ENCODE measurements around the gene RASAL2.
"Not testable (repeated sequence)": the region's sequence is repeated elsewhere in the genome, so short reads cannot be mapped to it uniquely, and the experiment has no call there.

RASAL2 gene

GRCh38 chr1:178495741-178496409 is 402.0 kb downstream of the RASAL2 start:
- DNase-seq = no peak

- DNase-seq = no peak
Measured at GRCh38 chr1:178496410-178497135, 402.7 kb downstream of the RASAL2 start, which contains the start of gene CLEC20A. TSS of gene CLEC20A (minus strand) at chr1:178496964. CDS start at chr1:178496939, 25 bp downstream.

DNA sequence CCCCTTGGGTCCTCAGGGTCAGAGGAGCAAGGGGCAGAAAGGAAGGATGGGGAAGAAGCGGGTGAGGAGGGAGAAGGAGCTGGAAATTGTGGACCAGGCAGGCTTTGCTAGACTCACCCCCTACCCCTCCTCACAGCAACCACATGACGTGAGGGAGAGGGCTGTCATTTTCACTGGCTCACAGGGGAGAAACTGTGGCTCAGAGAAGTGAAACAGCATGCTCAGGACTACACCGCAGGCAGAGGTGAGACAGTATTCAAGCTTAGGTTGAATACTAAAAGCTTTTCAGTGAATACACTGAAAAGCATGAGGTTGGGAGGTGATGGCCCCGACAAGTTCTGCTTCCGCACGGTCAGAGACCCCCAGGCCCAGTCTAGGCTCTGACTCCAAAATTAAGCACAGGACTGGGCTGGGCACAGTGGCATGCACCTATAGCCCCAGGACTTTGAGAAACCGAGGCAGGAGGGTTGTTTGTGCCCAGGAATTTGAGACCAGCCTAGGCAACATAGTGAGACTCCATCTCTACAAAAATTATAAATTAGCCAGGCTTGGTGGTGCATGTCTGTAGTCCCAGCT is 404.1 kb downstream of the RASAL2 start:
- DNase-seq = no peak

DNA sequence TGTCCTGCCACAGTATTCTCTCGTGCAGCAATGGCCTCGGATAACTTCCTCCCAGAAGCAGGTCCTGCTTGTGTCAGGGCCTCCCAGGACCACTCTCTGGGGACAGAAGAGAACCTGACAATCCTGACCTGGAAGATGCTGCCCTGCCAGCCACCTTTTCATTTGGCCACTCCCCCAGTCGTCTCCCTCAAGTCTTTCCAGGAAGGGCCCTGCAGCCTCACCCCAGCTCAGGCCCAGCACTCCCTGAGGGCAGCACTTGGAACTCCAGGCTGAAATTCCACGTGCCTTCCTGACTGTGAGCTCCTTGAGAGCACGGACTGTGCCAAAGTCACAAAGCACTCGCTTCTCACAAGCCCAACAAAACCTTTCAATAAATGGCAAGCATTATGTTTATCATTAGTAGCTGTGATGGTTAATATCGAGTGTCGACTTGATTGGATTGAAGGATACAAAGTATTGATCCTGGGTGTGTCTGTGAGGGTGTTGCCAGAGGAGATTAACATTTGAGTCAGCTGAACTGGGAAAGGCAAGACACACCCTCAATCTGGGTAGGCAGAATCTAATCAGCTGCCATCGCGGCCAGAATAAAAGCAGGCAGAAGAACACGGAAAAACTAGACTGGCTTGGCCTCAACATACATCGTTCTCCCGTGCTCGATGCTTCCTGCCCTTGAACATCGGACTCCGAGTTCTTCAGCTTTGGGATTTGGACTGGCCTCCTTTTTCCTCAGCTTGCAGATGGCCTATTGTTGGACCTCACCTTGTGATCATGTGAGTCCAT is 405.2 kb downstream of the RASAL2 start:
- DNase-seq = no peak

DNA sequence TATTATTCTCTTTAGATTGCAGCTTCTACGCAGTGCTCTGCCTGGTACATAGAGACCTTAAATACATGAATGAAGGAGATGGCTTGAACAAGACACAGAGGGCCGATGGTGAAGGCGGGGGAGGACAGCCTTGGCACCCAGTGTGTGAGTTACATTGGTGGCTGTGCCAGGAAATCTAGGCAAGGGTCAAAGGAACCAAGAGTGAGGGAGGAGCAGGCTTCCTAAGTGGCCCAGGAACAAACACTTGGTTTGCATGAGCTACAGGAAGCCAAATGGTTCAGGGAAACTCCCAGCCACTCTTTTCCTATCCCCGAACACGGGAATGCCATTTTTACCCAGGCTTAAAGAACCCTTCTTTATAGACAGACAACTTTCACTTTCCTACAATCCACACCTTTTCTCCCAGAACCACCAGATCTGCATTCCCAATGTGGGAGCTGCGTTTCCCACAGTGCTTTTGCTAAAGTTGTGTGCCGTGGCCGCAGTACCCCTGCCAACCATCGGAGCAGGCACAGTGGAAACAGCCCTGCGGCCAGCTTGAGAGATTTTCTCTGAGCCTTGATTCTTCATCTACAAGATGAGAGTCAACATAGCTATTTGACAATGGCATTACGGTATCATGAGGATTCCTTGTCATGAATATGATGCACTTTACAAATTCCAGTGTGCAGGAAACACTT is 406.3 kb downstream of the RASAL2 start:
- DNase-seq = no peak

- no peak for DNase-seq
Measured at GRCh38 chr1:178500936-178501554, 407.1 kb downstream of the RASAL2 start.

DNA sequence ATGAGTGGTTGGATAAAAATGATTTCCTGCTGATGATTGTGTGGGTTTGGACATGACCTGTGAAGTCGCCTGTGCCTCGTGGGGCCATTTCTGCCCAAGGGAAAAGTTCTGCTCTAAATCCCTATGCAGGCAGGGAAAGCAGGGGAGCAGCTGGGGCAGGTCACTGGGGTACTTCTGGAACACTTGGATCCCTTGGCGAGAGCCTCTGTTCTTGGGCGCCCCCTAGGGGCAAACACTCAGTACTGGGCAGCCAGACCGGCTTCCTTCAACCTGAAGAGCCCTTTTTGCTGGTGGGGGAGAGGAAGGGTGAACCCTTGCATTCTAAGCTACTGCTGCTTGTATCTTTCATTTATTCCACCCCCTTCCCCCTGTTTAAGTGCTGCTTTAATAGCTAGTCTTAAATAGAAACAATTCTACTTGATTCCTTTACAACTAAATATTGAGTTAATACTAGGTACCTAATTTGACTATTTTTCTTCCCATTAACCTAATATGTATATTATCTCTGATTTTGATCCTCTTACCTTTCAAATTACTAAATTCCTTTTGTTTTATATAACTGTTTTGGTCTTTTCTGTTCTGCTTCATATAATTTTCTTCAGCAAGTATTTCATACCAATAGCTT is 407.9 kb downstream of the RASAL2 start:
- peak; percentile 77 to 90 (median 85) for DNase-seq

- no peak for DNase-seq
Measured at GRCh38 chr1:178502330-178502714, 408.4 kb downstream of the RASAL2 start.

DNA sequence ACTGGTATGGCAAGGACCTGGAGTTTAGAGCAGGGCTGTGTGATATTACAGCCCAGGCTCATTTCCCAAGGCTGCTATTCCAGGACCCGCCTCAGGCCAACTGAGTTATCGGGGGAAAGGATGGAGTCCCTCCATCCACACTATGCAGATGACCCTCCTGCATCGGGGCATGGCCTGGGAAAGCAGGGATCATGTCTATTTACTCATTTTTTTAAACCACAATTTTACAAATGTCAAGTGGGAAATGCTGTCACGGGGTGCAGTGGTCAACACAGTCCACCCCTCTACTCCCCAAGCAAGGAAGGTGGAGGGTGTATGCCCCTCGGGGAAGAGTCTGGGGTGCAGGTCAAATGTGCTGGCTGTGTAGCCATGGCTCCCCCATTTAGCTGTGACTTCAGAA is 409.0 kb downstream of the RASAL2 start:
- DNase-seq = no peak

DNA sequence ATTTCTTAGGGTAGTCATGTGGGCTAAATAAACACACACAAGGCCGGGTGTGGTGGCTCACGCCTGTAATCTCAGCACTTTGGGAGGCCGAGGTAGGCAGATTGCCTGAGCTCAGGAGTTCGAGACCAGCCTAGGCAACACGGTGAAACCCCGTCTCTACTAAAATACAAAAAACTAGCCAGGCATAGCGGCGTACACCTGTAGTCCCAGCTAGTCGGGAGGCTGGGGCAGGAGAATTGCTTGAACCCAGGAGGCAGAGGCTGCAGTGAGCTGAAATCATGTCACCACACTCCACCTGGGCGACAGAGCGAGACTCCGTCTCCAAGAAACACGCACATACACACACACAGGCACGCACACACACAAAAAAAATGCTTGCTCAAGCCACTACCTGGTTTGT is 409.4 kb downstream of the RASAL2 start:
- DNase-seq = not testable (repeated sequence)

GRCh38 chr1:178503849-178504248 is 409.9 kb downstream of the RASAL2 start:
- no peak for DNase-seq

DNA sequence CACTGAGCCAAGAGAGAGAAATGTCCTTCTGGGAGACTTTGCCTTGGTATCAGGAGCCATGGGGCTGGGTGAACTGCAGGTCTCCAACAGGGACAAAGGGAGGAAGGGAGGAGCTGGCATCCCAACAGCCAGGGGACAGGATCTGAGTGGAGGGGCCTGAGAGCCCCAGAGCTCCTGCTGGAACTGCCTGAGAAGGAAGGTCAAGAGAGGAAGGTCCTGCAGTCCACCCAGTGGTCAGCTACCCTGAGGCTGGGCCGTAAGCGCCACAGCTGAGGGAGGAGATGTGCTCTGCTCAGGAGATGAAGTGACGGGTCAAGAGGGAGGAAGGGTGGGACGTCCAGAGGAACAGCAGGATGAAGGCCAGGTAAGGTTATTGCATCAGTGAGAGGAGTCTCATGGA is 410.4 kb downstream of the RASAL2 start:
- no peak for DNase-seq

- DNase-seq = no peak
Measured at GRCh38 chr1:178506177-178506576, 412.3 kb downstream of the RASAL2 start.

- DNase-seq = no peak
Measured at GRCh38 chr1:178506669-178507068, 412.8 kb downstream of the RASAL2 start.

DNA sequence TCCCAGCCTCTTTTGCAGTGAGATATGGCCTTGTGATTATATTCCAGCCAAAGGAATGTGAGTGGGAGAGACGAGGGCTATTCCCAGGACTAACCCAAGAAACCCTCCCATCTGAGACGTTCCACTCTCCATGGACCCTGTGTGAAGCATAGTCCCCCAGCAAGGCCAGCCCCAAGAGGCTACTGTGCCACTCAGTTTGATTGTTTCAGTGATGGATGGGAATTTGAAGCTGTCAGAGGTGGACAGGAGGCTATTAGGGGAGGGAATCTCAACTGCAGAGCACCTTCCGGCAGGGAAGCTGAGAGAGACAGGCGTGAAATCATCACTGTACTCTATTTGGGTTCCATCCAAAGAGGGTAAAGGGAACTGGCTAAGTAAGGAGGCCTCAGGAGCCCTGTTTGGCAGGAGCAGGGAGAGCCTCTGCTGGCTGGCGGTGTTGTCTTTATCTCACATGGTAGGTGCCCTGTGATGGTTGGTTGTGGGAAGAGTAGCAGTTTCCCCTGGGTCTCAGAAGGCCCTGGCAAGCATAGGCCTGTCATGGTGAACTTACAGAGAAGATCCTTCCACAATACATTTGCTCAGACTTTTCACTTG is 415.6 kb downstream of the RASAL2 start:
- no peak for DNase-seq

DNA sequence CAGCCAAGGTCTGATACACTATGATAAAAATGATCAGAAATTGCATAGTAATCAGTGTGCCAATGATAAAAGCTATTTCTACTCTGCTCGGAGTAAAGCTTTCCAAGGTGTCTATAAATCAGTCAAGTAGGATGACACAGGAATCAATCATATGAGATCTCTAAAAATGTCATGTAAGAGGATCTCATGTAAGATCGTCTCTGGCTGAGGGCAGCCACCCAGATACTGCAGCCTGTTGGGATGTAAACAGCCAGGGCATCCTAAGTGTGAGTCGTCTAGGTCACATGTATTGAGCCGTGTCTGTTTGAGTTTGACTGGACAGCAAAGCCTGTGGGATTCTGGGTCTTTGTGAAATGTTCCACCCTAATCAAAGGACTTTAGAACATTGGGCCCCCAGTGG is 416.3 kb downstream of the RASAL2 start:
- DNase-seq = no peak

DNA sequence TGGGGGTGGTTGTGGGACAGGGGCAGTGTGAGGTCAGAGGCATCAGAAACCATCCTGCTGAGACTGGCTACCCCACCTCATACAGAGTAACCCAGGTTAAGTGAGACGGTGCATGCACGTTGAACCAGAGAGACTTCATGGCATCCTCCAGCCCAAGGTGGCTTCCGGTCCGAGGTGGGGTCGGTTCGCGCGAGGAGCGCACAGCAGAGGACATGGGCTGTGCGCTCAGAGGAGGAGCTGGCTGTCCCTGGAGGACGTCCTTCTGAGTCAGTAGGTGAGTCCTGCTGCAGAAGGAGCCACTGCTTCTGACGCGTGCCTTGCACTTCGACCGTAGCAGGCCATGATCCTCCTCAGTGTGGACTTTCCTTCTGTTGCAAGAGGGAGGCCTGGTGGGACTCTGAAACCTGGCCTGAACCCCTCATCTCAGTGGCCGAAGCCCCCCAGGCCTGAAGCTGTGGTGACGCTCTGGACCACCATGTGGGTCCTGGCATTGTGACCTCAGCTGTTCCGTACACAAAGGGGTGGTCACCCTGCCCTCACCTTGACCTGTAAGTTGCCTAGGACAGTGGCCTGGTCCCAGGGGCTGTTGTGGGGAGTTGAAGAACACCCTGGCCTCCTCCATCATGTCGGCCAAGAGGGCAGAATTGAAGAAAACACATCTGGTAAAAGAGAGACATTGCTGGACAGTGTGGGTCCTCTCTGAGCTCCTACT is 418.8 kb downstream of the RASAL2 start, which contains the start of gene TEX35:
TEX35 (plus strand) TSS at position 544 of the 712 bp plus-strand sequence; CDS start at position 624, 80 bp downstream.
- DNase-seq = no peak

DNA sequence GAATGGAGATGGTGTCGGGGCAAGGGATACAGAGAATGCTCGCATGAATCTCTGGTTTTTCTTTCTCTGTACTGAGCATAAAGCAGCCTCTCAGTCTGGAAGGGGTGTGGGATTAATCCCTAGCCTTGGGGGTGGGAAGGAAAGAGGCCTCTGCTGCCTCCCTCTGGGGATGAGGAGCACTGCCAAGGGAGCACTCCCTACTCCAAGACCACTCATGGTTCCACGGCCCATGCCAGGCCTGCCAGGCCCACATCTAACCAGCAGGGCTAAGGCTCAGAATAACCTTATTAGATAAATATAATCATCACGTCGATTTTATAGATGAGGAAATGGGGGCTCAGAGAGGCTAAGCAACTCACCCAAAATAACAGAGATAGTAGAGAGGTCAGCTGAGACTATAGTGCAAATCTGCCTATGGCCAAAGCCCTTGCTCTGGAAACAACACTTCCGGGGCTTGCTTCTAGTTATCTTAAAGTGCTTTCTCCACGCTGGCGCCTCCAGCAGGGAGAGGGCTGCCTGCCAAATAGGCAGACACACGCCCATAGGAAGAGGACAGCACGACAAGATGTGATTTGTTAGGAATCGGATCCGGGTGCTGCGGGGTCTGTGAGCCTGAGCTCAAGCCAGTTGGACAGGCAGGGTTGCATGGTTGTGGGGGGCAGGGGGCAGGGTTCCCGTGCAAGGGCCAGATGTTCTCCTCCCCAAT is 419.5 kb downstream of the RASAL2 start:
- no peak for DNase-seq

DNA sequence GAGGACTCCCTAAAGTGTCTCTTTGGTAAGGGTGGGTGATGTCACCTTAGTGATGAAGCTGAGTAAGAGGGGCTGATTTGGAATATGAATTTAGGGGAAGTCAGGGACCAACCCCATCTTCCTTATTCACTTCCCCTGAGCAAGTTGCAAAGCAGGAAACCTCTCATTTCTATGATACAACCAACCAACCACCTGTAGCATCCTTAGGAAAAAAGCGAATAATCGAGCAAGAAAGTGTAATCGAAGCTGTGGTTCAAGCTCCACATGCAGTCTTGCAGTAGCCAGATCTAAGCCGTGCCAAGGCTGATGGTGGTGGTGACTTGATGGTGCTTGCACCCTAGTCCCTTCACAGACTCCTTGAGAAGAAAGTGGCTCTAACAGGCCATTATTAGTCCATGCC is 422.2 kb downstream of the RASAL2 start:
- DNase-seq = no peak

- DNase-seq = no peak
Measured at GRCh38 chr1:178518894-178519293, 425.0 kb downstream of the RASAL2 start.

Measured in suppressor macrophage (primary cell).